GM21515 (cell line): Measurements from ENCODE around the gene SLC25A5.
"Not testable (repeated sequence)": the region's sequence is repeated elsewhere in the genome, so short reads cannot be mapped to it uniquely, and the experiment has no call there.

Source experiments
- ATAC-seq: cut with Tn5 transposase; IDR thresholded peaks from one replicate; pipeline ENCODE4 v1.9.1; 2021; ENCODE audit not compliant: unreplicated experiment

Gene SLC25A5

GRCh38 chrX:119475389-119476101 is 7.3 kb downstream of the SLC25A5 start:
- no peak for ATAC-seq

GRCh38 chrX:119477812-119478232 is 9.6 kb downstream of the SLC25A5 start:
- ATAC-seq: no peak

- no peak for ATAC-seq
These were observed 10.3 kb downstream of the SLC25A5 start for GRCh38 chrX:119478504-119478903.

- ATAC-seq: no peak
These were observed 11.6 kb downstream of the SLC25A5 start for GRCh38 chrX:119479845-119480244.

GRCh38 chrX:119481323-119481801 is 13.1 kb downstream of the SLC25A5 start:
- no peak for ATAC-seq

- ATAC-seq: peak; percentile 13
These were observed 13.8 kb downstream of the SLC25A5 start for GRCh38 chrX:119482041-119482440.

- ATAC-seq: peak; percentile 79
These were observed 14.5 kb downstream of the SLC25A5 start for GRCh38 chrX:119482481-119483480.

- no peak for ATAC-seq
These were observed 18.5 kb downstream of the SLC25A5 start for GRCh38 chrX:119486745-119487144.

GRCh38 chrX:119487766-119488165 is 19.5 kb downstream of the SLC25A5 start:
- ATAC-seq: not testable (repeated sequence)

GRCh38 chrX:119488749-119489148 is 20.5 kb downstream of the SLC25A5 start:
- ATAC-seq: no peak

- no peak for ATAC-seq
These were observed 21.2 kb downstream of the SLC25A5 start for GRCh38 chrX:119489212-119490074.

GRCh38 chrX:119492463-119492862 is 24.2 kb downstream of the SLC25A5 start:
- ATAC-seq: no peak

- not testable (repeated sequence) for ATAC-seq
These were observed 25.7 kb downstream of the SLC25A5 start for GRCh38 chrX:119493851-119494495.

- ATAC-seq: no peak
These were observed 27.8 kb downstream of the SLC25A5 start for GRCh38 chrX:119495734-119496726.

- ATAC-seq: no peak
These were observed 28.9 kb downstream of the SLC25A5 start for GRCh38 chrX:119497185-119497584.

- ATAC-seq: no peak
These were observed 32.0 kb downstream of the SLC25A5 start for GRCh38 chrX:119500061-119500800.

- ATAC-seq: no peak
These were observed 33.4 kb downstream of the SLC25A5 start for GRCh38 chrX:119501511-119502148.
